GM21528 (cell line): Measurements from ENCODE around the gene SLC35A2.
"Not testable (repeated sequence)": the region's sequence is repeated elsewhere in the genome, so short reads cannot be mapped to it uniquely, and the experiment has no call there.

ENCODE experiments used
- ATAC-seq: cut with Tn5 transposase; IDR thresholded peaks from one replicate; pipeline ENCODE4 v1.9.1; 2021; ENCODE audit warnings: mild to moderate bottlenecking, moderate library complexity; ENCODE audit not compliant: unreplicated experiment, low FRiP score

SLC35A2 gene

DNA sequence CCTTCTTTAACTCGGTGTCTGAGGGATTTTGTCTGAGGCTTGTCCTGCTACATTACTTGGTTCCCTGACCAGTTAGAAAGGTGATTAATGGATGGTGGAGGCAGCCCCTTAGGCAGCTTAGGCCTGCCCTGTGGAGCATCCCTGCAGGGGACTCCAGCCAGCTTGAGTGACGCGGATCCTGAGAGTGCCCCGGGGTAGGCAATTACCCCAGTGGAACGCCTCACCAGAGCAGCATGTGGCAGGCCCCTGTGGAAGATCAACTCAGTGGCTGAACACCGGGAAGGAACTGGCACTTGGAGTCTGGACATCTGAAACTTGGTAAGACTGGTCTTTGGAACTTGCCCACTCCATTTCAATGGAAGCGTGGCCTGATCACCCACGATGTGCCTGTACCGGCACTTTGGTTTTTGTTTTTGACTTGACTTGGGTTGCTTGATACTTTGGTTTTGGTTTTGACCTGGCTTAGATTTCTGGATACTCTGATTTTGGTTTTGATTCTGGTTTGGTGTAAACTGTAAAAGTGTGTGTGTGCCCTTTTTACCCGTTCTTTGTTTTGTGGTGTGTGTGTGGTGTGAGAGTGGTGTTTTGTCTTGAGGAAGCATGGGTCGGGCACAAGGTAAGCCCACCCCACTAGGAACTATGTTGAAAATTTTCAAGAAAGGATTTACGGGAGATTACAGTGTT, 57.2 kb downstream of the SLC35A2 start:
- not testable (repeated sequence) for ATAC-seq

DNA sequence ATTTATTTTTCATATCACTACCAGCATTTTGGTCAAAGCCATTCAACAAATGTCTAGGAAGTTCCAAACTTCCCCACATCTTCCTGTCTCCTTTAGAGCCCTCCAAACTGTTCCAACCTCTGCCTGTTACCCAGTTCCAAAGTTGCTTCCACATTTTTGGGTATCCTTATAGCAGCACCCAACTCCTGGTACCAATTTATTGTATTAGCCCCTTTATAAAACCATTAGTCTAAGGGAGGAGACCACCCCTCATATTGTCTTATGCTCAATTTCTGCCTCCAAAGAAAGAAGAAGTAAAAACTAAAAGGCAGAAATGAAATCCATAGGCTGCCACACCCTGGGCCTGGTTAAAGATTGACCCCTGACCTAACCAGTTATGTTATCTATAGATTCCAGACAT, 58.0 kb downstream of the SLC35A2 start:
- not testable (repeated sequence) for ATAC-seq
